GM19328 (cell line): ENCODE measurements around the gene ACTR3.

ENCODE experiments used
- ATAC-seq: cut with Tn5 transposase; IDR thresholded peaks from one replicate; pipeline ENCODE4 v1.9.1; 2021; ENCODE audit warnings: mild to moderate bottlenecking, moderate library complexity; ENCODE audit not compliant: unreplicated experiment

The ACTR3 gene

DNA sequence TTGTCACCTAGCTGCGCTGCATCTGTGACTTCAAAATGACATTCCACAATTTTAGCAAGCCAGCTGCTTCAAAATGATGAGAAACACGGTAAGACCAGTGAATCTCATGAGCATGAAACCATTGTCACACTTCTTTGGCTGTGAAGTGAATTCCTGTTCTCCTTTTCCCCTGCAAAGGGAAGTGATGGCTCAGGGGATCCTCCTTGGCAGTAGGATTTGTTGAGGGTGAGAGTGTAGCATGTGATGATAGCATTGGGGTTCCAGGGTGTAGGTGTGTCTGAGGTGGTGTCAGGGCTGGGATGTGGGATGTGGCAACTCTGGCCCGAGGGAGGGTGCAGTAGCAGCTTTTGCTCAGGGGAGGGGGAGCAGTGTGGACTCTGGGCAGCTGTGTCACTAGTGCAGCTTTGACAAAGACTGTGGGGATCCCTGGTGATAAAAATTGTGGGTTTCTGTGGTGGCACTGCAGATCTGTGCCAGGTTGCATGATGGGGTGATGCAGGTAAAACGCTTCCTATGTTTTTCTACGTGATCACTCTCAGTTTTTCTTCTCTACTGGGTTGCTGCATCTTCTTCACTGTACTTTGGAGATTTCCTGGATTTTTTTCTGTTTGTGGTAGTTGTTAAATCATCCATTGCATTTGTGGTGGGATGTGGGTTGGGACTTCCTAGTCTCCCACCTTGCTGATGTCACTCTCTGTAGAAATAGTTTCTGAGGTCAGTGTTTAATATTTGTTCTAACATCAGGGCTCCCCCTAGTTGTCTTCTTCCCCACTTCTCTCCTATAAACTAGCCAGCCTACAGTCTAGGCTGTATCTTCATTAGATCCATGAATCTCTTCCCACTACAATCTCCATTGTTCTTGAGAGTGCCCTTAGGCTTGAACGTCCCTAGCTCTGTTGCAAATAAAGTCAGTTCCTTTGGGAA lies 107.0 kb downstream of the ACTR3 start:
- no peak for ATAC-seq

DNA sequence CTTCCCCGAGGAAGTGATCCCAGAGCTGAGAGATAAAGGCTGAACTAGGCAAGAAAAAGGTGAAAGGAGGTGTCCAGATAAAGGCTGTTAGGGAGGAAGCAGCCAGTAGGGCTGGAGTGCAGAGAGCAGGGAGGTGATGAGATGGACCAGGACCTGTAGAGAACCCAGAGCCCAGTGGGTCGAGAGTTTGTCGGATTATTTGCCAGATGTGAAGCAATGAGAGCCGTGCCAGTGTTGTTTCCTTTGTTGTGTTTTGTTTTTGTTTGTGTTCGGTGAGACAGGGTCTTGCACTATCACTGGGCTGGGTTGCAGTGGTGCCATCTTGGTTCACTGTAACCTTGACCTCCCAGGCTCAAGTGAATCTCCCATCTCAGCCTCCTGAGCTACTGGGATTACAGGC lies 111.3 kb downstream of the ACTR3 start:
- no peak for ATAC-seq

DNA sequence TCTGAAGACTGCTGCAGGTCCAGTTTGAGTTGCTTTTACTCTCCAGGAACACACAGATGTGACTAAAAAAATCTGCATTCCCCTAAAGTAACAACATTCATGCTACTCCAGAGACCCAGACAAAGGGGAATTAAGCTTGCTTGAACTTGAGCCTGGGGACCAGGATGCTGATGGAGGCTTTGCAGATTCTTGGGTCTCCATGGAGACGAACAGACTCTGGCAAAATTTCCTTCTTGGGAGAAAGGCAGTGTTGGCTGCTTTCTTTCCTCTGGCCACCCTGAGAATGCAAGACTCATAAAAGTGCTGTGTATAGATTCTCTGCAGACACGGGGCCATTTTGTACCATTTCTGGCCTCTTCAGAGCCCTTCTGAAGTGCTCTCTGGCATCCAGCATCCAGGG lies 112.0 kb downstream of the ACTR3 start:
- no peak for ATAC-seq

DNA sequence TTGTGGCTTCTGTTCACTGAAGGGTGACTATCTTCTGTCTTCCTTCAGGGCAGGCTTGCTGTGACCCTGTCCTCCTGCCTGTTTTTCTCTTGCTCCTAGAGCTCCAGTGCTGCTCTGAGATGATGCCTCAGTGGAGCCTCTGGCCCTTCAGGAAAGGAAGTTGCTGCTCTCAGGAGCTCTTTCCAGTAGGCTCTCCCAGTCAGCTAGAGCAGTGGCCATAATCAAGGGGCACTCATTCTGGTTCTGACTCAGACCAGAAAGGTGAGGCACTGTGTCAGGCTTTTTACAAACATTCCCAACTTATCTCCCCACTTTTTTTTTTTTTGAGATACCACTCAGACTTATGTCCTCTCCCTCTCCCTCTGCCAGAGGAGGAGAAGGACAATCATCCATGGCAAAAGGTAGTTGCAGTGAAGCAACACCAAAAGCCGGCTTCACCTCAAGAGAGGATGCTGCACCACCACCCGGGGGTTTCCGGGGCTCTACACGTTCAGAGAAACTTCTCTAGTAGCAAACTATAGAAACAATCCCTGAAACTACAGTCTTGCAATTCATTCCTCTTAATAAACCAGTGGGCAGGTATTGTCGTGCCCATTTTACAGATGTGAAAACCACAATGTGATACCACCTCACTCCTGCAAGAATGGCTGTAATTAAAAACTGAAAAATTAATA lies 115.4 kb downstream of the ACTR3 start:
- no peak for ATAC-seq

DNA sequence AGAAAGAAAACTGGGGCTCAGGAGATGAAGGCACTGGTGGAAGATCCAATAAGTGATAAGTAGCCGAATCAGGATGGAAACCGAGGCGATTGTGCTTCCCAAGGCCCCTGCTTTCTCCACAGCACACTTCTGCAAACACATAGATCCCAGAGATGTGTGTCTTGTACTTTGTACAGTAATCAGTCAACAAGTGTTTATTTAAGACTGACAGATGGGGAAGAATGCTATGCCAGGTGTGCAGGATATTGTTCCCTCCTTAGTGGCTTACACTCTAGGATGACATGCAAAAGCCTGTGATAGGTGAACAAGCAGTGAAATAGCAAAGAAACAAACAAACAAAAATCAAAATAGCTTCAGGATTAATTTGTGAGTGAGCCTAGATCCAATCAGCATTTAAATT lies 116.6 kb downstream of the ACTR3 start:
- ATAC-seq: no peak

DNA sequence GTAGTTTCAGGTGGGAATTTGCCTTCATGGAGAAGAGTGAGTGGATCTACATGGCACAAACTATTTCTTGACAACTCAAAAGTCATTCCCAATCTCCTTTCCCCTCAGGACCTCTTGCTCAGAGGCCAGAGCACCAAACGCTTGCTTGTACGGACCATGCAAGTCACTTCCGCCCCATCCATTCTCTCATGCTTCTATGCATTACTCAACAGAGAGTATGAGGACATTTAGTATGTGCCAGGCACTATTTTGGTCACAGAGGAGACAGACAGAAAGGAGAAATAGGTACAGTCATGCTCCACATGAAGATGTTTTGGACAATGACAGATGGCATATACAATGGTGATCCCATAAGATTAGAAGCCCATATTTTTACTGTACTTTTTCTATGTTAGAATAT lies 117.5 kb downstream of the ACTR3 start:
- ATAC-seq: no peak

DNA sequence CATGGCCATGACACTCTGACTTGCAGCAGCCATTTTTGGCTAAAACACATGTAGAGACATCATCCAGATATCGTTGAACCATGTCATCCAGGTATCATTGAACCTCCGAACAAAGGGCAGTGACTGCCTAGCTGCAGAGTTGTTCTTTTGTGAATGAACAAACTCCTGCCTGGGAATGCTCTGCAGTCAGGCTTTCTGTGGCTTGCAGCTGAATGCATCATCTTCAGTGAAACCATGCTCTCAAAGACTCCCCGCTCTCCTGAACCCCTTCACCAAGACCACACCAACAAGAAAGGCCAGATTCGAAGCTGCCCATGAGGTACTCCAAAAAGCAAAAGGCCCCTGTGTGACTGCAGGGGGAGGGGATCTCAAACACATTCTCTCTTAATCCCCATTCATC lies 118.8 kb downstream of the ACTR3 start:
- no peak for ATAC-seq

DNA sequence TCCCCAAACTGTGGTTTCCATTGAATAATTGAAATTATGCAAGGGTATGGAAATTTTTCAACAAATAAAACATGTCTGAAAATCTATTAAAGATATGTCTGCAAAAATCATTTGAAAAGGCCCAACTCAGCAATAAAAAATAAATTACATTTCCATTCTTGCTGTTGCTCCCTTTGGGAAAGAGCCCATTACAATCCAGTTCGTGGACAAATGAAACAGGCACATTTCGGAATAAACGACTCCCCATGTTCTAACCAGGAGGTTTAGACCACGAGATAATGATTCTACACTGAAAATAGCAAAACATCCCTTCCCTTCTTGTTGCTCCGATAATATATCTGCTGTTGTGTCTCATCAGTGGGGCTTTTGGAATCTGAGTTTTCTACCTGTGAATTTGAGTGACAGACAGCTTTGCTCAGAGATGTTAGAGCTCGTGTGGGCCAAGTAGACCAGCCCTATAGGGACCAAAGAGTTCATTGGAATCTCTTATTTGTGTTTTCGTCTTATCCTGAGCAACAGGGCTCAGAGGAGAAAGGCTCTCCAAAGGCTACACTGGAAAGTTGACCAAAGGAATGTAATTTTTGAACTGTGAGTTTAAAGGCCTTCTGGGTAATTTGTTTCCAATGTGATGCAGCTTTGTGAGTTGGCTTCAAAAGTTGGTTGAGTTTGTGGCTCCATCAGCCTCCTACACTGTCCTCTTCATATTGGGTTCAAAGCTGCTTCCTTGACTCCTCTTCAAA lies 119.5 kb downstream of the ACTR3 start:
- ATAC-seq: no peak

DNA sequence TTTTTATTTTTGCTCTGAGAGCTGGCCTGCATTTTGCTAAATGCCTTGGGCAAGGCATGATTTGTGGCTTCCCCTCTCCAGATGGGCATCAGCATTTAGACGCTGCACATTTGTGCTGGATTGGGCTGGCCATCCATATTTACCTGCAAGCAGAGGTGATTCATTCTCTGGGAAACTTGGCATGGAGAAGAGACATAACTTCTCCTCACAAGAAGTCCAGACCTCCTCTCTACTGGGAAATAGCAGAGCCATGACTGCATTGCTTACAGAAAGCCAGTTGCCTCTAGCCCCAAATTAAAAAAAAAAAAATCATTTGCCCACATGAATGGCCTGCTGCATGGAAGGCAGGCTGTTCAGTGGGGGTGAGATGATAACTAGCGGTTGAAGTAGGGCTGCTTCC lies 120.1 kb downstream of the ACTR3 start:
- ATAC-seq: no peak

DNA sequence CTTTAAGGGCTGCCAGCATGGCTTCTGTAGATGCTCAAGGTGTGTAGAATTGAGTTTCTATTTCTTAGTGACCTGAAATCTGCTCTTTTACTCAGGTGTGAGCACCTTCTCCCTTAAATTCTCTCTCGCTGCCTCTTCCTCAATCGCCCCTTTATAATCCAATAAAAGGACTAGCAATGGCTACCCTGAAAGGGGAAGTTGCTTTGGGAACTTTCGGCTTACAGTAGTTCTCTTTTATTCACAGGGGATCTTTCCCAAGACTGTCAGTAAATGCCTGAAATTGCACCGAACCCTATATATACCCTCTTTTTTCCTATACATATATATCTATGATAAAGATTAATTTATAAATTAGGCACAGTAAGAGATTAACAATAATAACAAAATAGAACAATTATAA lies 121.8 kb downstream of the ACTR3 start:
- no peak for ATAC-seq
